ENCODE results near the gene PHTF2.

GRCh38 chr7:78002021-78002420, 203.4 kb downstream of the PHTF2 start:
- TF ChIP-seq, protein P1, sequence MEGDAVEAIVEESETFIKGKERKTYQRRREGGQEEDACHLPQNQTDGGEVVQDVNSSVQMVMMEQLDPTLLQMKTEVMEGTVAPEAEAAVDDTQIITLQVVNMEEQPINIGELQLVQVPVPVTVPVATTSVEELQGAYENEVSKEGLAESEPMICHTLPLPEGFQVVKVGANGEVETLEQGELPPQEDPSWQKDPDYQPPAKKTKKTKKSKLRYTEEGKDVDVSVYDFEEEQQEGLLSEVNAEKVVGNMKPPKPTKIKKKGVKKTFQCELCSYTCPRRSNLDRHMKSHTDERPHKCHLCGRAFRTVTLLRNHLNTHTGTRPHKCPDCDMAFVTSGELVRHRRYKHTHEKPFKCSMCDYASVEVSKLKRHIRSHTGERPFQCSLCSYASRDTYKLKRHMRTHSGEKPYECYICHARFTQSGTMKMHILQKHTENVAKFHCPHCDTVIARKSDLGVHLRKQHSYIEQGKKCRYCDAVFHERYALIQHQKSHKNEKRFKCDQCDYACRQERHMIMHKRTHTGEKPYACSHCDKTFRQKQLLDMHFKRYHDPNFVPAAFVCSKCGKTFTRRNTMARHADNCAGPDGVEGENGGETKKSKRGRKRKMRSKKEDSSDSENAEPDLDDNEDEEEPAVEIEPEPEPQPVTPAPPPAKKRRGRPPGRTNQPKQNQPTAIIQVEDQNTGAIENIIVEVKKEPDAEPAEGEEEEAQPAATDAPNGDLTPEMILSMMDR (IDR thresholded peaks at IDR 0.05), result no peak
- TF ChIP-seq CHD2 (IDR thresholded peaks at IDR 0.05; ENCODE audit: low read length, partially characterized antibody) (no peak), YY1 (IDR thresholded peaks at IDR 0.05; ENCODE audit: low read depth) (no peak), EZH2phosphoT487 (IDR thresholded peaks at IDR 0.05; ENCODE audit: borderline replicate concordance, low read depth) (no peak), SMC3 (IDR thresholded peaks at IDR 0.05; ENCODE audit: low read depth, low read length) (no peak), RCOR1 (IDR thresholded peaks at IDR 0.05; ENCODE audit: low read length) (no peak), REST (IDR thresholded peaks at IDR 0.05; ENCODE audit: low read depth, low read length) (no peak), TEAD4 (IDR thresholded peaks at IDR 0.05; ENCODE audit: borderline replicate concordance, insufficient read depth) (no peak), PBX3 (IDR thresholded peaks at IDR 0.05) (no peak)
